K562 (cell line): Measurements from ENCODE around the gene PHF21B.

Source experiments
- ADNP ChIP-seq: fragments of 200-800 bp; sonication (Bioruptor generic); IDR thresholded peaks from 2 replicates; pipeline ENCODE4 v1.6.1; 2016; ENCODE audit warnings: missing genetic modification characterization, missing compliant biosample characterization
- CHD1 ChIP-seq: fragments of 200-600 bp; sonication (generic); IDR thresholded peaks from one replicate; pipeline ENCODE4 v1.6.1; 2012; ENCODE audit warnings: mild to moderate bottlenecking, moderate library complexity, low read length, inconsistent platforms
- CTCF ChIP-seq, 3 experiments: IDR thresholded peaks in 2 of 3; conservative IDR thresholded peaks in 1 of 3; 2 replicates each; pipeline ENCODE4 v1.5.1; 2011 to 2012; ENCODE audit warnings: low read length in 3 of 3, mild to moderate bottlenecking in 3 of 3, control low read depth in 2 of 3, improper control_type of control experiment in 1 of 3, inconsistent platforms in 1 of 3, low read depth in 1 of 3, mixed read lengths in 1 of 3, moderate library complexity in 1 of 3; ENCODE audit not compliant: insufficient read depth in 2 of 3
- FOXM1 ChIP-seq, 2 experiments: fragments of 450-650 bp in 1 of 2; sonication (generic) in 1 of 2; formaldehyde crosslinking in 1 of 2; IDR thresholded peaks; 2 replicates each; pipeline versions ENCODE4 v1.6.1 to v1.9.0; 2017 to 2022; ENCODE audit warnings: low read depth in 2 of 2, mild to moderate bottlenecking in 2 of 2, missing genetic modification reagents in 1 of 2, moderate library complexity in 1 of 2
- TCF7L2 ChIP-seq: fragments of 150-350 bp; IDR thresholded peaks from 2 replicates; pipeline ENCODE4 v1.6.1; 2016; ENCODE audit warnings: low read depth, mild to moderate bottlenecking, low read length, moderate library complexity

GRCh38 chr22:45051946-45052345 is 42.1 kb upstream of the PHF21B start:
- no peak for TF ChIP-seq CTCF (IDR thresholded peaks at IDR 0.05 in 2 of 3, conservative IDR thresholded peaks at IDR 0.05 in 1 of 3; ENCODE audit: insufficient read depth in 2 of 3, low read depth in 1 of 3, low read length in 3 of 3)
- TF ChIP-seq FOXM1 (IDR thresholded peaks at IDR 0.05; ENCODE audit: low read depth) = no peak
- TF ChIP-seq FOXM1 (CRISPR knock-in tag; IDR thresholded peaks at IDR 0.05; ENCODE audit: low read depth) = no peak
- TF ChIP-seq CHD1 = no peak
- no peak for TF ChIP-seq ADNP (tag)
- TF ChIP-seq TCF7L2 = no peak
